HG03442 (cell line): ENCODE measurements around the gene GNG11.

ENCODE experiments used
- ATAC-seq: cut with Tn5 transposase; IDR thresholded peaks from one replicate; pipeline ENCODE4 v1.9.1; 2021; ENCODE audit warnings: mild to moderate bottlenecking, moderate library complexity; ENCODE audit not compliant: unreplicated experiment

The GNG11 gene

GRCh38 chr7:93921607-93922566 is at the start of gene GNG11:
Gene GNG11 (plus strand): TSS chr7:93921735. CDS start chr7:93922138, 403 bp downstream.
- ATAC-seq, result peak; percentile 92

- no peak for ATAC-seq
Measured at GRCh38 chr7:93873998-93874574, 47.4 kb upstream of the GNG11 start.

- no peak for ATAC-seq
Measured at GRCh38 chr7:93877742-93878141, 43.8 kb upstream of the GNG11 start.

- no peak for ATAC-seq
Measured at GRCh38 chr7:93879356-93879755, 42.2 kb upstream of the GNG11 start.

GRCh38 chr7:93882468-93882867 is 39.1 kb upstream of the GNG11 start:
- ATAC-seq, result no peak

GRCh38 chr7:93883078-93883916 is 38.2 kb upstream of the GNG11 start:
- ATAC-seq, result no peak

GRCh38 chr7:93883917-93884345 is 37.6 kb upstream of the GNG11 start:
- no peak for ATAC-seq

- ATAC-seq, result no peak
Measured at GRCh38 chr7:93884541-93884940, 37.0 kb upstream of the GNG11 start.

- ATAC-seq, result no peak
Measured at GRCh38 chr7:93889261-93889660, 32.3 kb upstream of the GNG11 start.

- peak; percentile 62 for ATAC-seq
Measured at GRCh38 chr7:93890041-93890463, 31.5 kb upstream of the GNG11 start.

- peak; percentile 49 for ATAC-seq
Measured at GRCh38 chr7:93890464-93891068, 31.0 kb upstream of the GNG11 start, which contains the start of gene TFPI2. Gene TFPI2 (minus strand): TSS chr7:93890753. CDS start chr7:93890678, 75 bp downstream.

GRCh38 chr7:93894426-93894825 is 27.1 kb upstream of the GNG11 start:
- ATAC-seq, result no peak

GRCh38 chr7:93894966-93895640 is 26.4 kb upstream of the GNG11 start:
- no peak for ATAC-seq

- ATAC-seq, result no peak
Measured at GRCh38 chr7:93895859-93896600, 25.5 kb upstream of the GNG11 start.

GRCh38 chr7:93897680-93898079 is 23.9 kb upstream of the GNG11 start:
- no peak for ATAC-seq

- no peak for ATAC-seq
Measured at GRCh38 chr7:93902777-93903423, 18.6 kb upstream of the GNG11 start.

GRCh38 chr7:93906267-93906666 is 15.3 kb upstream of the GNG11 start, which contains the start of gene GNGT1:
Gene GNGT1 (plus strand): TSS chr7:93906567. CDS start chr7:93906747, 180 bp downstream.
- no peak for ATAC-seq

- ATAC-seq, result no peak
Measured at GRCh38 chr7:93910076-93910994, 11.2 kb upstream of the GNG11 start.
